GM12892 (cell line): ENCODE data around the gene RALGPS1.

ENCODE experiments used
- DNase-seq: peaks from one replicate; pipeline ENCODE4 v3.0.0; 2011; ENCODE audit not compliant: insufficient read length
- FAIRE-seq: peaks from 2 replicates; lab custom pipeline; 2011; peaks lifted over from hg19 to GRCh38; lab: Jason Lieb, UNC
- POLR2A ChIP-seq: IDR thresholded peaks from 2 replicates; pipeline ENCODE4 v1.6.1; 2011; ENCODE audit warnings: low read depth, low read length, control low read depth
- POLR2AphosphoS5 ChIP-seq: IDR thresholded peaks from 2 replicates; pipeline ENCODE4 v1.6.1; 2011; ENCODE audit warnings: low read depth, low read length, control low read depth
- TAF1 ChIP-seq: IDR thresholded peaks from 2 replicates; pipeline ENCODE4 v1.6.1; 2011; ENCODE audit warnings: low read depth, mild to moderate bottlenecking, control low read depth, low read length, borderline replicate concordance

The RALGPS1 gene

GRCh38 chr9:126982215-126983002, 67.8 kb downstream of the RALGPS1 start:
- no peak for DNase-seq
- TF ChIP-seq POLR2AphosphoS5 (no peak), TAF1 (no peak), POLR2A (no peak)
- FAIRE-seq, result no peak

- FAIRE-seq, result no peak
- TF ChIP-seq POLR2A, result no peak
- TF ChIP-seq POLR2AphosphoS5, result no peak
- TF ChIP-seq TAF1, result no peak
- no peak for DNase-seq
Measured at GRCh38 chr9:126983767-126984166, 69.2 kb downstream of the RALGPS1 start.

GRCh38 chr9:126984969-126985368, 70.4 kb downstream of the RALGPS1 start:
- TF ChIP-seq TAF1 (no peak), POLR2AphosphoS5 (no peak), POLR2A (no peak)
- no peak for DNase-seq
- FAIRE-seq, result no peak

- no peak for TF ChIP-seq TAF1
- no peak for TF ChIP-seq POLR2A
- TF ChIP-seq POLR2AphosphoS5, result no peak
- peak; percentile 19 for DNase-seq
Measured at GRCh38 chr9:126985870-126986498, 71.4 kb downstream of the RALGPS1 start.

GRCh38 chr9:126986506-126986951, 71.9 kb downstream of the RALGPS1 start:
- no peak for FAIRE-seq
- DNase-seq, result no peak
- TF ChIP-seq TAF1, result no peak
- TF ChIP-seq POLR2A, result no peak
- TF ChIP-seq POLR2AphosphoS5, result no peak

More at GRCh38 chr9:126985870-126986498, 71.4 kb downstream of the RALGPS1 start:
- FAIRE-seq, result peak; percentile 93

- no peak for TF ChIP-seq TAF1
- no peak for TF ChIP-seq POLR2A
- TF ChIP-seq POLR2AphosphoS5, result no peak
- no peak for FAIRE-seq
Measured at GRCh38 chr9:126988857-126989256, 74.3 kb downstream of the RALGPS1 start.

DNA sequence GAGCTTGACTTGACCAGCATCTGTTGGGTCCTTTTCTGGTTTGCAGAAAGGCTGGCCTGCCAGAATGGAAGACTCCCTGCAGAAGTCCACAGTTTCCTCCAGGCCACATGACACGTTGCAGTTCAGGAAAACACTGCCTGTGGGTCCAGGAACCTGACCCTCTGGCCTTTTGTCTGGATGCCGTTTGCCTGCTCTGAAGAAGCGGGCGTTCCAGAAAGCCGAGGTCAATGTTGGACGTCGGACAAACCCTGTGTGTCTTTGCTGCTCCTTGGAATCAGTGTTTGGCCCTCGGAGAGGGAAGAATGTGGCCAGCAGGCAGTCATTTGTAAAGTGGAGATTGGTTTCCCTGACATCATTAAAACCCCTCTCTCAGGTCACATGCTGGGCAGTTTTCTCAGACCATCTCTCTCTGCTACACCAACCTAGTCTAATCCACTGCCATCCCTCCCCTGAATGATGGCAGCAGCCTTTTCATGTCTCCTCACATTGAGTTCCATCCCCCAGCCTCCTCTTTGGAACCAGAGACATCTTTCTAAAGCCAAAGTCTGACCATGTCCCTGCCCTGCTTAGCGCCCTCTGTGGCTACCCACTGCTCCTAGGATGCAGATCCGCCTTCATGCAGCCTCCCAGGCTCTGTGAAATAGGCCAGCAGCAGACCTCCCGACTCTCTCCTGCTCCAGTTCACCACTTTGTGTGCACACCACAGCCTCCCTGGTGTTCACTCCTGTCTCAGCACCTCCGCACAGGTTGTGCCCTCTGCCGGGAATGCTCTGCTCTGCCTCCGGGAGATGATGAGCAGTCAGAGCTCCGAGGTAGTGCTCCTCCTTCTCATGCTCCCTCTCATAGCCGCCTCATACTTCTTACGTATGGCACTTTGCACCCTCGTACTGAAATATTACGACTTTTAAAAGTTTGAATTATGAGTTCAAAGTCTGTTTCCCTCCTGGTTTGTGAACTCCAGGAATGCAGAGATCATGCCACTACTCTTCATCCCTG, 75.6 kb downstream of the RALGPS1 start:
- no peak for TF ChIP-seq TAF1
- TF ChIP-seq POLR2AphosphoS5, result no peak
- no peak for TF ChIP-seq POLR2A
- DNase-seq (no peak), FAIRE-seq (no peak)

More at GRCh38 chr9:126988857-126989256, 74.3 kb downstream of the RALGPS1 start:
- no peak for DNase-seq

DNA sequence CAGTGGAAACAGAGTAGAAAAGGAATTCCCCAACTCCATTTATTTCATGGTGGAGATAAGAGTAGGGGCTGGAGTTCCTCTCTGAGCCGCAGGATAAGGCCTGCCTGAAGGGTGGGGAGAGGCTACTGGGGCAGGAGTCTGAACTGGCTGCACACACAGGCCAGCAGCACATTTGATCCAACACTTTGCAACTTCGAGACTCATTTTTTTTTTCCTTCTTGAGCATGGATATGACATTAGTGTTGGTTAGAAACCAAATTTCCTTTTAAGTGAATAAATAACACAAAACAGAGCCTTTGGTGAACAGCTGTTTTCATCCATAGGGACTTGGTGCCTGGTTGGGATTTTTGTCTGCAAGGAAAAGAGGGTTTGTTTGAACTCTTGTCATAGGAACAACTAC, 76.6 kb downstream of the RALGPS1 start:
- TF ChIP-seq POLR2A (no peak), POLR2AphosphoS5 (no peak), TAF1 (no peak)
- FAIRE-seq (no peak), DNase-seq (no peak)

DNA sequence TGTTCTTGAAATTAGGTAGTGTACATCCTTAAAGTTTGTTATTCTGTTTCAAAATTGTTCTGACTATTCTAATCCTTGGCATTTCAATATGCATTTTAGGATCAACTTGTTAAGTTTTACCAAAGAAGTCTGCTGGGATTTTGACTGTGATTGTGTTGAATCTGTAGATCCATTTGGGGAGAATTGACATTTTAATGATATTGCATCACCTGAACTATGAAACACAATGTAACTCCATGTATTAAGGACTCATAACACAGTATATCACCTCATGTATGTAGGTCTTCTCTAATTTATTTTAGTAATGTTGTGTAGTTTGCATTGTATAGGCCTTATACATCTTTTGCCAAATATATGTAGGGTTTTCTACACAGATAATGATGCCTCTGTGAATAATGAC, 77.8 kb downstream of the RALGPS1 start:
- TF ChIP-seq TAF1 (no peak), POLR2AphosphoS5 (no peak), POLR2A (no peak)
- DNase-seq (no peak), FAIRE-seq (no peak)

DNA sequence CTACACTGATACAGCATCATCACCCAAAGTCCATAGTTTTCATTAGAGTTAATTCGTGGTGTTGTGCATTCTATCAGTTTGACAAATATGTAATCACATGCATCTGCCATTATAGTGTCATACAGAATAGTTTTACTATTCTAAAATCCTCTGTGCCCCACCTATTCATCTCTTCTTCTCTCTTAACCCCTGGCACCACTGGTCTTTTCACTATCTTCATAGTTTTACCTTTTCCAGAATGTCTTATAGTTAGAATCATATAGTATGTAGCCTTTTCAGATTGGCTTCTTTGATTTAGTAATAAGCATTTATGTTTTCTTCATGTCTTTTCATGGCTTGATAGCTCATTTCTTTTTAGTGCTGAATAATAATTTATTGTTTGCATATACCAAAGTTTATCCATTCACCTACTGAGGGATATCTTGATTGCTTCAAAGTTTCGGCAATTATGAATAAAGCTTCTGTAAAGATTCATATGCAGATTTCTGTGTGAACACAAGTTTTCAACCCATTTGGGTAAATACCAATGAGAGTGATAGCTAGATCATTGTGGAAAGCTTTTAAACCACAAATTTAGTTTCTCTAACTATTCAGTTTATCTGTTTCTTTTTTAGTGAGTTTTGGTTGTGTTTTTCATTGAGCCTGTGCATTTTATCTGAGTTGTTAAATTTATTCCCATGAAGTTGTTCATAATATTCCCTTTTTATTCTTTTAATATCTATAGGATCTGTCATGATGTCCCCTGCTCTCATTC, 84.9 kb downstream of the RALGPS1 start:
- FAIRE-seq, result no peak
- TF ChIP-seq POLR2A, result no peak
- no peak for TF ChIP-seq POLR2AphosphoS5
- no peak for DNase-seq

DNA sequence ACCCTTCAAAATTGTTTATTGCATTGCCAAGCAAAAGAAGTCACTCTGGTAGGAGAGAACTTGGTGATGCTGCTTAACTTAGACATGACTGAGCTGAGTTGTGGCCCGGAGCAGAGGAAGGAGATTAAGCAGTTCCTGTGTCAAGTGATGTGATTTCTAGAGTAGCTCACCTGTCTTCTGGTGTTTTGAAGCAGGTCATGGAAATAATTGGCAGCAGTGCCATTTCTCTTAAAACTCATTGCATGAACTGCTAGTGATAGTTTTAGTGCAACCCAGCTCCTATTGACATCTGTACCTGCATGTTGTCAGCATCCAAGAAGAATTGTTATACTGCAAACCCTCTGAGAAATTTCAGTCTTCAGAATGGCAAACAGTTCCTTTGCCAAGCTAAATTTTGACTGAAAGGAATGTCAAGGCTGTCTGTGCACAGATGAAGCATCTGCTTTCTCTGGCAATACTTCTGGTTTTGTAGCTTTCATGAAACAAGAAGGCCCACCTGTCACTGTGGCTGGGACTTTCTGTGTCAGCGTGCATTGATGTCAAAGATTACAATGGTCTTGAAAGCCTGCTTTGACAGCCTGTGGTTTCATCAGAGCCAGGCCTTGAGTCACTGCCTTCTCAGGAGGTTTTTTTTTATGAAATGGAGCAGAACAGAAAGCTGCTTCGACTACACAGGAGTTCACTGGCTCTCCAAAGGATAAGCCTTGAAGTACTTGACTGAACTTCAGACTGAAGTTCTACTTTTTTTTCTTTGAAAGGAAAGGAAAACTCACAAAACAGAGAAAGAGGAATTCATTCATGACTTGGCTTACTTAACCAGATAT, 90.6 kb downstream of the RALGPS1 start:
- peak; percentile 96 for FAIRE-seq
- TF ChIP-seq POLR2A (0 out of 2 replicates have a peak, but pooled peaks have one; percentile 26), TAF1 (no peak)
- peak; percentile 50 for DNase-seq
